ENCODE data around the gene KCNMA1. TPM values are rescaled to one million over a fixed set of nuclear protein-coding genes. Genes with fewer than 3 reads are reported as not detected.

The KCNMA1 gene
- total RNA-seq, 1 experiment from 2014 or later = 0.49 TPM

DNA sequence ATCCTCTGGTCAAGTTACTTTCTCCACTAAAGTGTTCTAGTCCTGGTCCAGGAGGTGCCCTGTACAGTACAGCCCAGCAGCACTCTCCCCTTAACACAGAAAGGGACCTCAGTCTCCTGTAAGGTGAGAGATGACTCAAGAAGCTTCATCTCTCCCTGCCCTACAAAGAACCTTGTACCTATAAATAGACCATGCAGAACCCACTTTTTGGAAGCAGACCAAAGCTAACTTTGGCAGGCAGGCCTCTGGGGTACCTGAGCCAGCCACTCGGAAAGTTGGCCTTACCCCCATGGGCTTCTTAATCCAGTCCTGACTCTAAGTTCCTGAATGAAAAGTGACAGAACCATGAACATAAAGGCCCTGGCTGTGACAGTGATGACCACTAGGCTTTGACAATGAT is 454.8 kb downstream of the KCNMA1 start:
- H3K36me3 ChIP-seq (ENCODE audit: control insufficient read depth in 1 of 2, insufficient read depth in 2 of 2, low read length in 2 of 2) = no peaks in the 10 kb centered on the region
- no peak overlapping the region for H2AFZ ChIP-seq (ENCODE audit: low read depth, low read length, poor library complexity, severe bottlenecking)
- ChIA-PET POLR2A (no interaction called here), CTCF (no interaction called here), RAD21 (ENCODE audit: low non-redundant PET in 1 of 2, low total read pairs in 2 of 2, uncharacterized antibody in 2 of 2, unreplicated experiment in 2 of 2) (no interaction called here)
- no peak overlapping the region for H3K9ac ChIP-seq (ENCODE audit: low read length)
- no peaks in the 10 kb centered on the region for H4K20me1 ChIP-seq (ENCODE audit: insufficient read depth)
- peaks cover 14% of the 10 kb centered on the region; the same call in 1 of the 2 replicates for H3K27me3 ChIP-seq (ENCODE audit: insufficient read depth, low read length)
- H3K9me2 ChIP-seq (ENCODE audit: insufficient read depth) = no peaks in the 10 kb centered on the region
- H3K4me2 ChIP-seq (ENCODE audit: low read length) = no peak overlapping the region
- intact Hi-C loops (cut with micrococcal nuclease) = no loop called here
- no peak overlapping the region for H3K27ac ChIP-seq (ENCODE audit: low read depth, low read length)
- H3K4me3 ChIP-seq (replicated peaks in 1 of 2; ENCODE audit: low read depth in 1 of 2, low read length in 2 of 2) = no peak overlapping the region
- H3K9me3 ChIP-seq (ENCODE audit: control insufficient read depth in 1 of 2, insufficient read depth in 1 of 2, low read depth in 1 of 2, low read length in 2 of 2) = no peaks in the 10 kb centered on the region
- no peaks in the 10 kb centered on the region for H3K79me2 ChIP-seq (ENCODE audit: insufficient read depth, low read length)
- BruUV-seq (replicated peaks) = no TSS peak
- DNase-seq (ENCODE audit: low read depth, low spot score) (no peak), ATAC-seq (no peak)
- no peak for TF ChIP-seq EZH2phosphoT487 (IDR thresholded peaks at IDR 0.05; ENCODE audit: borderline replicate concordance)
- no peak for TF ChIP-seq SIN3A (IDR thresholded peaks at IDR 0.05; ENCODE audit: low read depth)
- TF ChIP-seq, protein P1, sequence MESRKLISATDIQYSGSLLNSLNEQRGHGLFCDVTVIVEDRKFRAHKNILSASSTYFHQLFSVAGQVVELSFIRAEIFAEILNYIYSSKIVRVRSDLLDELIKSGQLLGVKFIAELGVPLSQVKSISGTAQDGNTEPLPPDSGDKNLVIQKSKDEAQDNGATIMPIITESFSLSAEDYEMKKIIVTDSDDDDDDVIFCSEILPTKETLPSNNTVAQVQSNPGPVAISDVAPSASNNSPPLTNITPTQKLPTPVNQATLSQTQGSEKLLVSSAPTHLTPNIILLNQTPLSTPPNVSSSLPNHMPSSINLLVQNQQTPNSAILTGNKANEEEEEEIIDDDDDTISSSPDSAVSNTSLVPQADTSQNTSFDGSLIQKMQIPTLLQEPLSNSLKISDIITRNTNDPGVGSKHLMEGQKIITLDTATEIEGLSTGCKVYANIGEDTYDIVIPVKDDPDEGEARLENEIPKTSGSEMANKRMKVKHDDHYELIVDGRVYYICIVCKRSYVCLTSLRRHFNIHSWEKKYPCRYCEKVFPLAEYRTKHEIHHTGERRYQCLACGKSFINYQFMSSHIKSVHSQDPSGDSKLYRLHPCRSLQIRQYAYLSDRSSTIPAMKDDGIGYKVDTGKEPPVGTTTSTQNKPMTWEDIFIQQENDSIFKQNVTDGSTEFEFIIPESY (IDR thresholded peaks at IDR 0.05; ENCODE audit: extremely low read depth, insufficient replicate concordance, low read length) = no peak
- TF ChIP-seq POLR2A (IDR thresholded peaks at IDR 0.05; ENCODE audit: borderline replicate concordance, extremely low read depth, insufficient read depth, insufficient read length) = no peak
- TF ChIP-seq, protein P2, sequence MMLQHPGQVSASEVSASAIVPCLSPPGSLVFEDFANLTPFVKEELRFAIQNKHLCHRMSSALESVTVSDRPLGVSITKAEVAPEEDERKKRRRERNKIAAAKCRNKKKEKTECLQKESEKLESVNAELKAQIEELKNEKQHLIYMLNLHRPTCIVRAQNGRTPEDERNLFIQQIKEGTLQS (IDR thresholded peaks at IDR 0.05) = no peak
- H3K4me1 ChIP-seq (ENCODE audit: control insufficient read depth in 1 of 2, insufficient read depth in 2 of 2, low read length in 2 of 2) = peaks cover 7 to 10% of the 10 kb centered on the region in 2 experiments

DNA sequence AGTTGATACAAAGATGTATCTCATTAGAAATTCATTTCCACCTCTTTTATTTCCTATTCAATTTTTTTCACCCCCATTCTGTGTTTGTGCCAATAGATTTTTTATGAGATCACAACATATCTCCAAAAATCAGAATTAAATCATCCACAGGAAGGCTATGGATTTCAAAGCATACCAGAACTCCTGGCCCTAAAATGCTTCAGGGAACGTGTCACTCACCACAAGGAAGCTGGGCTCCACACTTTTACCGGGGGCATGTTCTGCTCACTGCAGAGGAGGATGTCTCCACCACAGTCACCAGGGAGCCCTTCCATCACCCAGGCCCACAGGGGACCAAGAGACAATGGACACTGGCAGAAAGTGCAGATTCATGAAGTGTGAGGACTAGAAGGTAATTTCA is 456.8 kb downstream of the KCNMA1 start:
- no peak overlapping the region for H3K4me3 ChIP-seq (replicated peaks in 1 of 2; ENCODE audit: low read depth in 1 of 2, low read length in 2 of 2)
- no peak overlapping the region for H2AFZ ChIP-seq (ENCODE audit: low read depth, low read length, poor library complexity, severe bottlenecking)
- DNase-seq (ENCODE audit: low read depth, low spot score) (no peak), ATAC-seq (no peak)
- ChIA-PET POLR2A (no interaction called here), RAD21 (ENCODE audit: low non-redundant PET in 1 of 2, low total read pairs in 2 of 2, uncharacterized antibody in 2 of 2, unreplicated experiment in 2 of 2) (no interaction called here), CTCF (no interaction called here)
- H3K27me3 ChIP-seq (ENCODE audit: insufficient read depth, low read length) = peaks cover 3% of the 10 kb centered on the region; the same call in 1 of the 2 replicates
- no peaks in the 10 kb centered on the region for H3K79me2 ChIP-seq (ENCODE audit: insufficient read depth, low read length)
- H4K20me1 ChIP-seq (ENCODE audit: insufficient read depth) = no peaks in the 10 kb centered on the region
- H3K9me3 ChIP-seq (ENCODE audit: control insufficient read depth in 1 of 2, insufficient read depth in 1 of 2, low read depth in 1 of 2, low read length in 2 of 2) = no peaks in the 10 kb centered on the region
- intact Hi-C loops (cut with micrococcal nuclease) = no loop called here
- H3K36me3 ChIP-seq (ENCODE audit: control insufficient read depth in 1 of 2, insufficient read depth in 2 of 2, low read length in 2 of 2) = no peaks in the 10 kb centered on the region
- TF ChIP-seq, protein P3, sequence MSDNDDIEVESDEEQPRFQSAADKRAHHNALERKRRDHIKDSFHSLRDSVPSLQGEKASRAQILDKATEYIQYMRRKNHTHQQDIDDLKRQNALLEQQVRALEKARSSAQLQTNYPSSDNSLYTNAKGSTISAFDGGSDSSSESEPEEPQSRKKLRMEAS (IDR thresholded peaks at IDR 0.05) = no peak
- TF ChIP-seq POLR2AphosphoS5 (IDR thresholded peaks at IDR 0.05; ENCODE audit: low read depth, low read length) (no peak), EZH2phosphoT487 (IDR thresholded peaks at IDR 0.05; ENCODE audit: borderline replicate concordance) (no peak), POLR2A (IDR thresholded peaks at IDR 0.05; ENCODE audit: borderline replicate concordance, extremely low read depth, insufficient read depth, insufficient read length) (no peak)
- TF ChIP-seq, protein P1 (IDR thresholded peaks at IDR 0.05; ENCODE audit: extremely low read depth, insufficient replicate concordance, low read length) = no peak
- no peak overlapping the region for H3K9ac ChIP-seq (ENCODE audit: low read length)
- no peak overlapping the region for H3K4me2 ChIP-seq (ENCODE audit: low read length)
- no peak overlapping the region for H3K27ac ChIP-seq (ENCODE audit: low read depth, low read length)
- H3K4me1 ChIP-seq (ENCODE audit: control insufficient read depth in 1 of 2, insufficient read depth in 2 of 2, low read length in 2 of 2) = peaks cover 7 to 10% of the 10 kb centered on the region in 2 experiments
- BruUV-seq (replicated peaks) = no TSS peak
- H3K9me2 ChIP-seq (ENCODE audit: insufficient read depth) = no peaks in the 10 kb centered on the region

Measured in HCT116 (cell line).